ENCODE data around the gene SCAP. TPM values are rescaled to one million over a fixed set of nuclear protein-coding genes. Genes with fewer than 3 reads are reported as not detected.
A peak's percentile ranks its signal among the peaks of the same experiment; 100 is the strongest.

SCAP gene
- total and polyA plus RNA-seq, 2 of the 4 experiments (the other 2 are of a cell fraction): 25.3 to 34.6 TPM

DNA sequence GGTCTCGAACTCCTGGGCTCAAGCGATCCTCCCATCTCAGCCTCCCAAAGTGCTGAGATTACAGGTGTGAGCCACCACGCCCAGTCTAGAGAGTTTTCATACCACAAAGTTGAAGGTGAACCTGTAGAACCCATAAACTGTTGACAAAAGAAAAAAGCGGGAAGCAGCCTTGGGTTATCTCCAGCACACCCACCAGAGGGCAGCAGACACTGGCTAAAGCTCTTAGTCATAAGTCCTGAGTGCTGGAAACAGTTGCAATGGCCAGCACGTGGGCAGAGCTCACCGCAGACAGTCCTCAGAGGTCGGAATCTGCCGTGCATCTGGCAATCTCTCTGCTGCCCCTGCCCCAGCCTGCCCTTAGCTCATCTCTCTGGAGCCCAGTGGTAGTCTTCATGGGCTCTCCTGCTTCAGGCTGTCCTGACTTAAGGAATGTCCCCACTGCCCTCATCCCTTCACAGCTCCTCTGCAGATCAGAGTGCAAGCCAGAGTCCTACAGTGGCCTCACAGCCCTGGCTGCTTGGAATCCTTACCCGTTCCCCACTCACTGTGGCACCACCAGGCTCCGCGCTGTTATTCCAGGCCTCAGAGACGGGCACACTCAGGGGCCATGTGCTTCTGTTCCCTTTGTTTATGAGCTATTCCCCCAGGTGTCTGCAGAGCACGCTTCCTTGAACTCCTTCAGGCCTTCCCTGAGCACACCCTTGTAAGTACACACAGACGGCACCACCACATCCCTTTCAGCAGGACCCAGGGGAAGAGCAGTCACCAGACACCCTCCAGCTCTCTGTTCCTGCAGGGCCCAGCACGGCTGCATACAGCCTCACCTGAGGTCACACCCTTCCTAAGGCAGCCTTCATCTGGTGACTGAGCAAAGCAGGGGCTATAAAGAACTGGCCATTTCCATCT, 46.6 kb upstream of the SCAP start (continued):
- TF ChIP-seq MXI1 (IDR thresholded peaks at IDR 0.05; ENCODE audit: borderline replicate concordance, low read depth, low read length) (peak; percentile 97), FOS (IDR thresholded peaks at IDR 0.05; ENCODE audit: low read depth, low read length) (peak; percentile 13; the same call in 1 of the 2 replicates), POLR2A (IDR thresholded peaks at IDR 0.05; ENCODE audit: low read depth, low read length) (peak; percentile 60; the same call in 1 of the 2 replicates)

DNA sequence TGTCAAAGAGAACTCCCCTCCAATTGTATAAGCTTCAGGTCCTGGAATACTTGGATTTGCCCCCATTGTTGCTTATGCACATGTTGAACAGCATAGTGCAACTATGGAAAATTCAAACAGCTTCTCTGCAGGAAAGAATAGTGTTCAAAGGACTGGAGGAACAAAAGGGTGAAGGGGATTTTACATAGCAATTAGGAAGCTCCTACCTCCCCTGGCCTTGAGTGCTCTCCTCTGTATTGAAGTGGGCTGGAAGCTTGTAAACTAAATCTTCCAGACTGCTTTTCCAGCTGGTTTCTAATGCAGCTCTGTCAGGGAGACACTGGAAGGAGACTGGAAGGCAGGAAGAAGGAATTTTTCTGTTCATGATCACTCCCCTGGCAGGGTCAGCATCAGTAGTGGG, 45.0 kb upstream of the SCAP start:
- H2AK5ac ChIP-seq (ENCODE audit: low read depth, low read length): no peak overlapping the region
- no peaks in the 10 kb centered on the region for H3K9me1 ChIP-seq (ENCODE audit: insufficient read depth, low read length)
- H2AFZ ChIP-seq (replicated peaks; ENCODE audit: low read length, poor library complexity): no peak overlapping the region
- intact Hi-C loops (cut with micrococcal nuclease): loop anchor here (5.0 to 10.0 kb wide), 2 partner anchors 147 to 634 kb away; no protein-coding TSS in a partner anchor
- no peaks in the 10 kb centered on the region for H3K36me3 ChIP-seq (ENCODE audit: control insufficient read depth, insufficient read depth, low read length)
- no peak overlapping the region for H3K4ac ChIP-seq (ENCODE audit: low read depth, low read length)
- no peak overlapping the region for H3K14ac ChIP-seq (replicated peaks; ENCODE audit: low read depth, low read length)
- peak overlapping the region; percentile 29 for H2AK9ac ChIP-seq (replicated peaks; ENCODE audit: low read depth, low read length, poor library complexity)
- no peaks in the 10 kb centered on the region for H4K20me1 ChIP-seq (ENCODE audit: insufficient read depth, low read length)
- H3K4me3 ChIP-seq (ENCODE audit: insufficient read depth, low read depth, low read length): no peak overlapping the region
- H3K27ac ChIP-seq (ENCODE audit: insufficient read depth, low read length): no peak overlapping the region
- DNase-seq (no peak), ATAC-seq (ENCODE audit: low read depth) (no peak)
- H4K8ac ChIP-seq (ENCODE audit: low read depth in 2 of 2, low read length in 2 of 2): no peak overlapping the region
- POLR2A ChIA-PET (ENCODE audit: unreplicated experiment): no interaction called here
- no peak overlapping the region for H2BK15ac ChIP-seq (ENCODE audit: low read depth, low read length)
- dilution Hi-C loops (cut with HindIII; ENCODE audit: low sequenced_read_pairs, unreplicated experiment): no loop called here
- H2BK120ac ChIP-seq (ENCODE audit: low read depth, low read length): no peak overlapping the region
- H3K79me1 ChIP-seq (ENCODE audit: low read depth in 1 of 2, low read length in 2 of 2): no peaks in the 10 kb centered on the region
- no TSS peak for BruUV-seq (replicated peaks)
- no peak overlapping the region for H3K4me2 ChIP-seq (ENCODE audit: low read depth, low read length)
- H3K27me3 ChIP-seq (ENCODE audit: control insufficient read depth, insufficient read depth, low read length): no peaks in the 10 kb centered on the region
- H3K9ac ChIP-seq (ENCODE audit: low read depth, low read length): no peak overlapping the region
- H3K18ac ChIP-seq (ENCODE audit: low read depth, low read length): no peak overlapping the region
- no peak for TF ChIP-seq MAZ (IDR thresholded peaks at IDR 0.05; ENCODE audit: borderline replicate concordance, low read depth, low read length)
- TF ChIP-seq, protein P1, sequence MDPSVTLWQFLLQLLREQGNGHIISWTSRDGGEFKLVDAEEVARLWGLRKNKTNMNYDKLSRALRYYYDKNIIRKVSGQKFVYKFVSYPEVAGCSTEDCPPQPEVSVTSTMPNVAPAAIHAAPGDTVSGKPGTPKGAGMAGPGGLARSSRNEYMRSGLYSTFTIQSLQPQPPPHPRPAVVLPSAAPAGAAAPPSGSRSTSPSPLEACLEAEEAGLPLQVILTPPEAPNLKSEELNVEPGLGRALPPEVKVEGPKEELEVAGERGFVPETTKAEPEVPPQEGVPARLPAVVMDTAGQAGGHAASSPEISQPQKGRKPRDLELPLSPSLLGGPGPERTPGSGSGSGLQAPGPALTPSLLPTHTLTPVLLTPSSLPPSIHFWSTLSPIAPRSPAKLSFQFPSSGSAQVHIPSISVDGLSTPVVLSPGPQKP (IDR thresholded peaks at IDR 0.05; ENCODE audit: borderline replicate concordance, low read depth, low read length): no peak
- TF ChIP-seq, protein P2, sequence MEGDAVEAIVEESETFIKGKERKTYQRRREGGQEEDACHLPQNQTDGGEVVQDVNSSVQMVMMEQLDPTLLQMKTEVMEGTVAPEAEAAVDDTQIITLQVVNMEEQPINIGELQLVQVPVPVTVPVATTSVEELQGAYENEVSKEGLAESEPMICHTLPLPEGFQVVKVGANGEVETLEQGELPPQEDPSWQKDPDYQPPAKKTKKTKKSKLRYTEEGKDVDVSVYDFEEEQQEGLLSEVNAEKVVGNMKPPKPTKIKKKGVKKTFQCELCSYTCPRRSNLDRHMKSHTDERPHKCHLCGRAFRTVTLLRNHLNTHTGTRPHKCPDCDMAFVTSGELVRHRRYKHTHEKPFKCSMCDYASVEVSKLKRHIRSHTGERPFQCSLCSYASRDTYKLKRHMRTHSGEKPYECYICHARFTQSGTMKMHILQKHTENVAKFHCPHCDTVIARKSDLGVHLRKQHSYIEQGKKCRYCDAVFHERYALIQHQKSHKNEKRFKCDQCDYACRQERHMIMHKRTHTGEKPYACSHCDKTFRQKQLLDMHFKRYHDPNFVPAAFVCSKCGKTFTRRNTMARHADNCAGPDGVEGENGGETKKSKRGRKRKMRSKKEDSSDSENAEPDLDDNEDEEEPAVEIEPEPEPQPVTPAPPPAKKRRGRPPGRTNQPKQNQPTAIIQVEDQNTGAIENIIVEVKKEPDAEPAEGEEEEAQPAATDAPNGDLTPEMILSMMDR (conservative IDR thresholded peaks at IDR 0.05; ENCODE audit: low read depth, low read length): no peak
- no peak for TF ChIP-seq FOS (IDR thresholded peaks at IDR 0.05; ENCODE audit: low read depth, low read length)
- no peak for TF ChIP-seq BHLHE40 (IDR thresholded peaks at IDR 0.05; ENCODE audit: low read depth, low read length)
- no peak for TF ChIP-seq SMC3 (IDR thresholded peaks at IDR 0.05; ENCODE audit: low read depth, low read length)
- TF ChIP-seq POLR2A (IDR thresholded peaks at IDR 0.05; ENCODE audit: low read depth, low read length): no peak
- H3K56ac ChIP-seq (ENCODE audit: extremely low read depth, insufficient read depth, low read length): no peak overlapping the region
- no peaks in the 10 kb centered on the region for H3K9me3 ChIP-seq (ENCODE audit: control insufficient read depth, insufficient read depth, low read length)
- in situ Hi-C loops (cut with MboI; ENCODE audit: low sequenced_read_pairs): loop anchor here (5.0 kb wide), 1 partner anchor 267 kb away; no protein-coding TSS in a partner anchor
- no peak overlapping the region for H2BK5ac ChIP-seq (ENCODE audit: low read depth, low read length, poor library complexity, severe bottlenecking)
- no peak overlapping the region for H4K91ac ChIP-seq (ENCODE audit: insufficient read depth, low read depth, low read length)
- no peak overlapping the region for H3K23ac ChIP-seq (ENCODE audit: low read depth, low read length)
- CTCF ChIA-PET: interaction anchor here (0.7 kb wide), 1 partner anchor 269 kb away, joined by 4 read pairs; no protein-coding TSS in a partner anchor
- no peak overlapping the region for H2BK20ac ChIP-seq (ENCODE audit: low read depth, low read length)
- no peak overlapping the region for H4K5ac ChIP-seq (ENCODE audit: low read depth, low read length)
- H3K4me1 ChIP-seq (ENCODE audit: control insufficient read depth, insufficient read depth, low read length): no peaks in the 10 kb centered on the region

Data from IMR-90 (cell line).